SIG-M5 (cell line): Measurements from ENCODE around the gene ARHGEF3.

Experiments
- DNase-seq: peaks from one replicate; lab custom pipeline; 2025; lab: John Stamatoyannopoulos, UW

ARHGEF3 gene

DNA sequence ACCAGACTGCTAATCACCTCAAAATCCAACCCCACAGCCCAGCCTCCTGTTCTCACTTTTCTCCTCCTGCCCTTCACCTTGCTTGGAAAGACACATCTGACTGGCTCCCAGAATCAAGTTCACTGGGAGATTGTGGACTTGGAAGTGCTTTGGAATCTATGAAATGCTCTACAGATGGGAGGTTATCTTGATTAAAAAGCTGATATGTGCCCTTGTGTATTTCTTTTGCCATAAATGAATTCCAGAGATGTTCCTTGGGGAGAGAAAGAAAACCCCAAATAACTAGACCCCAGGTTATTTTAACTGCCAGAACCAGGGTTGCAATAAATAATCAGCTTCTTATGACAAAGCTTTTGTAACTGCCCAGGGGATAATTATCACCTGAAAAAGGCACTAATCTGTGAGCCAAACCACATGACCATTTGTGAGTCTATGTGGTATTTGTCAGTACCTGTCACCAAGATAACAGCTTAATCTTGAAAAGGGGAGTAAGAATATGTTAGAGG is 21.7 kb upstream of the ARHGEF3 start:
- DNase-seq: no peak

- no peak for DNase-seq
Measured at GRCh38 chr3:56822501-56822900, 20.8 kb upstream of the ARHGEF3 start.

- no peak for DNase-seq
Measured at GRCh38 chr3:56819016-56819809, 17.5 kb upstream of the ARHGEF3 start.

DNA sequence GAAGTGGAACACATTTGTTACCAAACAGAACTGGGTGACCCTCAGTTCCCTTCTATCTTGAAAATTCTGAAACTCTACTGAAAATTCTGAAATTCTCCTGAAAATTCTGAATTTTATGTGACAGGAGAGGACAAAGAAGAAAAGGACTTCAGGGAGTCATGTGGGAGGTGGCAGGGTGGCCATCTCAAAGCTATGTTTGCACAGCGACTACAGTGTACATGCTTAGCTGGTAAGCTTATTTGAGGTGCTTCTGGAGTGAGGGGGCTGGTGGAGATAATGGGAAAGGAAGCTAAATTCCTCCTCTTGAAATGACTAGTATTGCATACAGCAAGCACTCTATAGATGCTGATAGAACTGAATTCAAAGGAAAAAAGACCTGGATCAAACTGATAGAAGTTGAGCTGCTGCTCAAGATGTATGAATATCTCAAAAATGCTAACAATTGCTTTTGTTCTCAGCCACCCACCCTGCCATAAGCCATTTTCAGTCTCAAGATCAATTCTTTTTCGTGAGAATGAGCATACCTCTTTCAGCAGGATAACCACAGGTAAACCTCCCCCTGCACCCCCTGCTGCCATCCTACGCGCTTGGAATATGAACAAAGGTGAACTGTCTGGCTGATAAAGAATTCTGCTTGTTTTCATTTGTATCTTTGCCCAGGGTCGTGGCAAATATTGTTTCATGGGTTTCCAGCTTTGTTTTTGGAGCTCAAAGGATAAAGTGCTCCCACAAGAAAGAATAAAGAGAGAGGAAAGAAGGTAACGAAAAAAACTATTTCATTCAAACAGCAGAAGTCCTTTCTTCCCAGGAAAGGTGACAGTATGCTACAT is 16.6 kb upstream of the ARHGEF3 start:
- no peak for DNase-seq

DNA sequence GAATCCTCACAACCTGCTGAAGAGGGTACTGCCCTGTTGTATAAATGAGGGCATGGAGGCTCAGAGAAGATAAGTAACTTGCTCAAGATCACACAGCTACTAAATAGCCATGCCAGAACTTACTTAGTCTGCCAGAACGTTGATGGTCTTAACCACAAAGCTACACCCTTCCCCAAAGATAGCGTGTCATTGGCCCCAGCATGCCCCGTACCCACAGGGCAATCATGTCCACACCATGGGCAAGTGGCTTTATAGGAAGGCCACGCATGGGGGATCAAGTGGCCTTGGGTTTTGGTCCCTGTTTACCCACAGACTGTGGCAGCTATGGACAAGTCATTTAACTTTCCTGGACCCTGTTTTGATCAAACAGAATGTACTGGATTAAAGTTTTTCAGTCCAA is 15.9 kb upstream of the ARHGEF3 start:
- no peak for DNase-seq

GRCh38 chr3:56816061-56816460 is 14.3 kb upstream of the ARHGEF3 start:
- no peak for DNase-seq

- no peak for DNase-seq
Measured at GRCh38 chr3:56815589-56815988, 13.8 kb upstream of the ARHGEF3 start.

DNA sequence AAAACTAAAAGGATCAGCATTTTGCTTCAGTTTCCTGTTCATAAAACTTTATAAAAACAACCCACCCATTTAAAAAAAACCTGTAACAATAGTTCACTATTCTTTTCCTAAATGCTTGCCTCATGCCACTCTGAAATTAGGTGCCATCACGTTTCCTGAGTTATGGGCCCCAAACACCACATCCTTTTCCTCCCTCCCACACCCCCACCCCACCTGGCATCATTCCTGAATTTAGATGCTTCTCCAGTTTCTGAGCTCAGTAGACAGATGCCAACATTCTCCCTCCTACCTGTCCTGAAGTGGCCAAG is 11.9 kb upstream of the ARHGEF3 start:
- no peak for DNase-seq

- DNase-seq: no peak
Measured at GRCh38 chr3:56812754-56813652, 11.3 kb upstream of the ARHGEF3 start.

- DNase-seq: no peak
Measured at GRCh38 chr3:56811546-56812202, 9.9 kb upstream of the ARHGEF3 start.

DNA sequence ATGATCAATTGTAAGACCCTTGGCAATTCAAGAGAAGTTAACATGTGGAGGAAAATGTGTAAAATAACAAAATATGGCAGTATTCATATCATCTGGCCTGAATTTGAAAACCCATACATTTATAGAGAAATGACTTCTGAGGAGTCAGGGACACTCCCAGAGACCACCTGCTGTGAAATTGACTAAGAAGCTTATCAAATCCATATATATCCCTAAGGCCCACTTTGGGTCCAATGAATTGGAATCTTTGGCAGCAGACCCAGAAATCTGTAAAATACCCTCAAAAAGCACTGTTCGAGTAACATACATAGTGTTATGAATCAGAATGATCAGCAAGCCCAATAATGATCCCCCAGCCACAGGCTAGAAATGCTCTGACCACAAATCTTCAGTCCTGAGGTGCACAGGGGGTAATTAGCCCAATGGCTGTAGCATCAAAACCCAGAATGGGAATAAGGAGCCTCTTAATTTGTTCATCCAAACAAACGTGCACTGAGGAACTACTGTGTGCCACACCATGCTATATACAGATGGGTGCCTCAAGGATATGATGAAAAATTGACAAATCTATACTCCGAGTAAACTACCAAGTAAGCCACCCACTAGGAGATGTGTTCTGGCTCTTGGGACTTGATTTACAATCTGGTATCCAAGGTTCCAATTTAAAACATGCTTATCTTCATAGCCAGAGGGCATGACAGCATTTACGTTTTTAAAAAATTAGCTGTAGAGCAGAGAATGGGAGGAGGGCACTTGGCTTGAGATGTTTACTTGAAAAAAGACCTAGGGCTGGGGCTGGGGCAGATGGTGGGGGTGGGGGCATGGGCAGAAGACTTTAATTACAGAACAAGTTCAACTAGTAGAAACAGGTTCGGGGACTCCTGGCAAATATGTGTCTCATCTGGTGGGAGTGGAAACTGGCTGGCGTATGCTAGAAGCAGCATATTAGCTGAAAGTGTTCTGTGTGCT is 9.1 kb upstream of the ARHGEF3 start:
- no peak for DNase-seq

DNA sequence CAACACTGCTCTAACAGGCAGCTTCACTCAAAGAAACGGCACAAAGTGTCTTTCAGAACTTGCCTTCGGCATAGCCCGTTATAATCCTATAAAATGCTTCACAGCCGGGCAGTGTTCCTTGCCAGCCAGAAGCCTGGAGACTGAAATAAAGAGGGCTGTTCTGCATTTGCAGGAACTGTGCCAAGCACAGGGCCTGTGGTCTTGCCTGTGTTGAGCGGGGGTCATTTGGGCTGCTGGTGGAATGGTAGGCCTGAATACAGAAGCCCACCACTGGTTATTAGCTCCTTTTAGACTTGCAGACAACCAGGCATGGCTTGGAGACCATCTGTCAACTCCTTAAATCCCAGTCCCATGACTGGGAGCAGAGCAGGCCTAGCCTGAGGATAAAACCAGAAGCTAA is 4.7 kb upstream of the ARHGEF3 start:
- DNase-seq: no peak

DNA sequence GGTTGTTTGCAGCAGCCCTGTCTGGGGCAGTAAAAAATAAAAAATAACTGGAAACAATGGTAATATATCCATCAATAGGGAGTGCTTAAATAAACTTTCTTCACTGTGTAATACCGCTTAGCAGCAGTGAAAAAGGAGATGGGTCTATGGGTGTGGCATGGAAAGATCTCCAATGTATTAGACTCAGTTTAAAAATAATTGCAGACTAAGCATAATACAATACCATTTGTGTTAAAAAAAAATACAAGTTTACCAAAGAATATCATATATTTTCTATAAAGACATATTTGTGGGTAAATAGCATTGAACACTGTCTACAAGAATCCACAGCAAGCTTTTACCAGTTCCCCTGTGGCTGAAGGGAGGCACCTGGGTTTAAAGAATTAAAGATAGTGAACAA is 1.0 kb upstream of the ARHGEF3 start:
- no peak for DNase-seq

DNA sequence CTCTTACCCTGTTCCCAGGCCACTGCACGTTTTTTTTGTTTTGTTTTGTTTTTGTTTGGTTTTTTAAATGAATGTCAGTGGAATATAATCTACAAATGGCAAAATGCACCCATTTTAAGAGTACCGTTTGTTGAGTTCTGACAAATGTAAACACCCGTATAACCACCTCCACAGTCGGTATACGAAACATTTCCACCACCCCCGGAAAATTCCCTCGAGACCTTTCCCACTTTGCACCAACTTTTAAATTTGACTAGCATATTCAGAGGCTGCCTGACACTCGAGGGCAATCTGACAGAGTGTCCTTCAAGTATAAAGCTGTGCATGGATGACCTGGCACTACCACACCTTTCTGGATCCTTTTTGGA is 613 bp upstream of the ARHGEF3 start:
- DNase-seq: no peak

DNA sequence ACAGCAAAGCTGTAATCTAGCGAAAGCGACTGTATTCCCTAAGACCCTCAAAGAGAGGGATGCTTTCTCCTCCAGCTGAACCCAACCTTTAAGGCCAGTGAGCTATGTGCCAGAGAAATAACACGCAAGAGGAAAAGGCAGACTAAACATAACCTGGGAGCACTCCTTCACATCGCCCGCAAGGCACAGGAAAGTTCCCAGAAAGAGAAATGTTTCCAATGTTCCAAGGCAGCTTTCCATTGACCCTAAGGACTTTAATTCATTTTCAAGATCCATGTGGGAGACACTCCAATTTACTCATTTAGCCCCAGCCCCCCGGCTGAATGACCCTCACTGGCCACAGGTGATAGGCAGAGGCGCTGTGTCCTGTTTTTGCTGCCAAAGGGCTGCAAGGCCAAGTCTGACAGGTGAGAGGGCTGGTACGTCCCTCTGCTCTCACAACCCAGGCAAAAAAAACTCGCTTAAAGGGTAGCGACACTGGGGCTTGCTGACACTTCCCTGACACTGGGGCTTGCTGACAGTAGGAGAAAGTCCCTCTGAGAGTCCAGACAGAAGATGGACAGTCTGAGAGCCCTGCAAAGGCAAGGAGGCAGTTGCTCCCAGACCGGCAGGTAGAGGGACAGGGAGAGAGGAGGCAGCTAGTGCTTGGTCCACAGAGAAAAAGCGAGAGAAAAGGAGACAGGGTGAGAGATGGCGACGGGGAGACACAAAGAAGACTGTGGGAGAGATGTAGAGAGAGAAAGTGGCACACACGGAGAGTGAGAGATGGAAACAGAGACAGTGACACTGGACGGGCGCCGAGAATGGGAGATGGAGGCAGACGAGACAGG is 702 bp downstream of the ARHGEF3 start:
- DNase-seq: no peak

DNA sequence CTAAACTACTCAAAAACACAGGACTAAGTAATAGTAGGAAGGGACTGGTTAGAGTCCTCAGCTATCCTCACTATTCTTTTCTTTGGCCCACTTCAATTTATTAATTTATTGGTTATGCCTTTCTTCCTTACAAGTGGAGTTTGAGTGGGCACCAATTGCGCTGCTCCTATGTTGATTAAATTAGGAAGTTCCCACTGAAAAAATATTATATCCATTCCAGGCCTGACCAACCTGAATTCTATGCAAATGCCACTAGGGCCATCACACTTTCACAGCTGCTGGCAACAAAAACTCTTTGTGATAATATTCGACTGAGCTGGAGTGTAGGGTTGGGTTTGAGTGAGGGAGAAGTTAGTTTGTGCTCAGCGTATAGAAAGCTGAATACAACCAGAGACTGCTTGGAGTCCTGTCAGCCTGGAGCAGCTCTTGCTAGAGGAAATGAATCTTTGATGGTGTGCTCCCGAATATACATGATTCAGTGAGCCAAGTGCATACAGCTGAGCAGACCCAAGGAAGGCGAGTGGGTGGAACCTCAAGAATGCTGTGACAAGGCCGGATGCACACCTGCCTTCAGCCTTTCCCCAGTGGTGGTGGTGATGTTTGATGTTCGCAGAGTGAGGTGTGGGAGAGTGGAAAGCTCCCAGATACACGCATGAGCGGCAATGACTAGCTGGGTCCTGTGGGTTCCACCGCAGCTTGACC is 1.5 kb downstream of the ARHGEF3 start:
- DNase-seq: peak; percentile 11

- DNase-seq: peak; percentile 42
Measured at GRCh38 chr3:56799251-56799882, 2.4 kb downstream of the ARHGEF3 start.

GRCh38 chr3:56796996-56797395 is 4.8 kb downstream of the ARHGEF3 start:
- DNase-seq: no peak

DNA sequence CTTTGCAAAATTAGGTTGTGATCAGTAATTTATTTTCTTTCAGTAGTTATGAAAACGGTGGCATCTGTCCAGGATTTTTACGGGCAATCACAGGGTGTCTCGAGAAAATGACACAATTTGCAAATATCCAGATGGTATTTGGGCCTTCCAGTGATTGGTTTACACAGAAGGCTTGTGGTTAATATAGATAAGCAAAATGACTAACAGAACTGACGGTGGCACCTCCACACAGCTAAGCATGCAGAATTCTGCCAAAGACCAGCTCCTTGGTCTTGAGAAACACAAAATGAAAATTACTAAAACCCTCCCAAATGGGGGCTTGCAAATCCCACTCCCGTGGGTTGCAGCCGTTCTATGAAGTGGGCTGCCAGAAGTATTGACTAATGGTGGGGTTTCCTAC is 5.5 kb downstream of the ARHGEF3 start:
- peak; percentile 38 for DNase-seq
